ENCODE data around the gene PLCB3.
"Not testable (repeated sequence)": the region's sequence is repeated elsewhere in the genome, so short reads cannot be mapped to it uniquely, and the experiment has no call there.

PLCB3 gene

DNA sequence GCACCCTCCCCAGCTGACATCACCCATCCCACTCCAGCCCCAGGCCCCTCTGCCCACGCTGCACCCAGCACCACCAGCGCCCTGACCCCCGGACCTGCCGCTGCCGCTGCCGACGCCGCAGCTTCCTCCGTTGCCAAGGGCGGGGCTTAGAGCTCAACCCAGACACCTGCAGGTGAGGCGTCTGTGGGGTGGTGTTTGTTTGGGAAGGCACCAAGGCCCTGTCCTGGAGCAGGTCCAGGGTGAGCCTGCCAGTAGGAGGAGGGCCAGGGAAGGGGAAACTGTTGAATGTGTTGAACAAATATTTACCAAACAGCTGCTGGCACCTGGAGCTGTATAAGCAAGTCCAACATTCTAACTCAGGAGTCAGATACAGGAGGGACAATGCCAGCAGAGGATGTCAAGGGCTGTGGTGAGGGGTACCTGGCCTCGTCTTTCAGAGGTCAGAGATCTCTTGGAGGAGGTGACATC is 13.8 kb upstream of the PLCB3 start:
- no peak for DNase-seq

DNA sequence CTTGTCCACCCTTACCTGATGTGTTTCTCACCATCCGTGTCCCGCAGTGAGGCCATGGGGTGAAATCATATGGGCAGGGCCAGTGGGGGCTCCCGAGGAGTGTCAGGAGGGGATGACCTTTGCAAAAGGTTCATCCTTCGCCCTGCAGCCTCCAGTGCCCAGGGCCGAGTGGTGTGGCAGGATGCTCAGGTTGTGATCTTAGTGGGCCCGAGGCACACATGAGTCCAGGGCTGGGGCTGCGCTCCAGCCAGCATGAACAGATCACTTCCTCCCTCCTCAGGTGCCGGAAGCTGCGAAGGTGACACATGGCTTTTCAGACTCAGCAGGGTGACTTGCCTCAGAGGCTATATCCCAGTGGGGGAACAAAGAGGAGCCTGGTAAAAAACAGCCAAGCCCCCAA is 13.3 kb upstream of the PLCB3 start:
- DNase-seq = no peak

DNA sequence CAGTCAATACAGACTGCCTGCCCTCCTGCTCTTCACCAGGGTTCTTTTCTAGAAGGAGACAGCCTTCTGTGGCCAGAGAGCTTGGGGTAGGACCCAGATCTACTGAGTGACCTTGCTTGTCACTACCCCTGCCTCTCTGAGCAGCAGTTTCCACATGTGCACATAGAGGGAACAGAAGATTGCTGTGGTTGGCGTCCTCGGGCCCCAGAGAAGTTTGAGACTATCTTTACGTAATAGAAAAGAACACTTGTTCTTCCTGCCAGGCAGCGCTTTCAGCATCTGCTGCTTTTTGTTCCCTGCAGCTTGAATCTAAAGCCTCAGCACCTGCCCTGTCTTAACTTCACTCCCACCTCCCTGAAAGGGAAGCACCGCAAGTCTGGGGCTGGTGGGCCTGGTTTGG is 12.3 kb upstream of the PLCB3 start:
- no peak for DNase-seq

DNA sequence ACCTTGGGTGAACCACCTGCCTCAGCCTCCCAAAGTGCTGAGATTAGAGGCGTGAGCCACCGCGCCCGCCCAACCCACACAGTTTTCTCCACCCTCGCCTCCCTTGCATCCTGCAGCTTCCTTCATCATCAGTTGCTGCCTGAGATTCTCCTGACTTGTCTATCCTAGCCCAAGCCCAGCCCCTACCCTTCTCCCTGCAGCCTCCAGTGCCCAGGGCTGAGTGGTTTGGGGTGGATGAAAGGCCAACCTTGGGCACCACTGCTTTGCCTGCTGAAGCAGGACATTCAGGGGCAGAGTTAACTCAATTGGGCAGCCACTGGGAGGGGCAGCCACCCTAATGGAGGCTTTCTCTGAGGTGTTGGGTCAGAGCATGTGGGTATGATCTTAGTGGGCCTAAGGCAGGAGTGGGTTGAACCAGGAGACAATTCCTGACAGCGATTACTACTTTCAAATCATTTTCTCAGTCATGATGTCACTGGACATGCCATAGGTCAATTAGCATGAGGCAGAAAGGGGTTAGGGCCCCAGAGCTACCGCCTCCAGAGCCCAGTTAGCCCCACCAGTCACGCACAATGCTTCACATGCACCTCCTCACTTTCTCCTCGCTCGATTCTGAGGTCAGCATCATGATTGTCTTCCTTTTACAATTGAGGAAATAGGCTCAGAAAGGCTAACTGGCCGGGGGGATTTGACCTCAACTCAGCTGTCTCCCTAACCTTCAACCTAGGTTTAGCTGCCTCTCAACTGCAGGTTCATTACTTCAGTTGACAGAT is 11.5 kb upstream of the PLCB3 start:
- no peak for DNase-seq

DNA sequence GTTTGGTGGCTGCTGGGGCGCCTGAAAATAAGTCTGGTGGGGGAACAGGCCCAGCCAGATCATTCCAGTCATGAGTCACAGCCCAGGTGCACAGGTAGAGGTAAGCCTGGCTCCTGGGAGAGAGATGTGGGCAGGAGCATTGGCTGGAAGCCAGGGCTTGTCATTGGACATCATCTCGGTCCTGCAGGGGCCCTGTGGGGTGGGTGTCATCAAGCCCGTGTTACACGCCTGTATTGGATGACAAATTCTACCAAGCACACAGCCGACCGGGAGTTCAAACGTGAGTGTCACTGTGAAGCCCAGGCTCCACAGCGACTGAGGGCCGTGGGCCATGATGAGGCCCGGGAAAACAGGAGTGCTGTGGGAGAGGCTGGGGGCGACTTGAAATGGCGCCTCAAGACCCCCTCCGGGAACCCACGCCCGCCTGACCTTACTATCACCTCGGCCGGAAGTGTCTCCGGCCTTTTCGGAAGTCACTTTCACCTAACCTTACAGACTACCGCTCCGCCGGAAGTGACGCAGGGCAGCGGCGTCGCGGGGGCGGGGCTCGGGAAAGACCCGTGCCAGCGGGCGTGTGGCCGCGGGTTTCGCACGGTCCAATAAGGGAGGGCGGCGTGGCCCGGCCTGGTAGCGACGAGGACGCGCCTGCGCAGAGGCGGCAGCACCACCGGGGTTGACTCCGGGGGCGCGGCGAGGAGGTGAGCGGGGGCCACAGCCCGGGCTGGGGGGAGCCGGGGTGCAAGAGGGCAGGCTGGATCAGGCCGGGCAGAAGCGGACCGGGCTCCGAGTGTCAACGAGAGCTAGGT is 10.7 kb upstream of the PLCB3 start, which contains the start of gene FKBP2:
TSS of gene FKBP2 (plus strand) at position 661 of the 806 bp plus-strand sequence. CDS start 1,293 bp downstream, outside the sequence.
- peak; percentile 98 for DNase-seq

DNA sequence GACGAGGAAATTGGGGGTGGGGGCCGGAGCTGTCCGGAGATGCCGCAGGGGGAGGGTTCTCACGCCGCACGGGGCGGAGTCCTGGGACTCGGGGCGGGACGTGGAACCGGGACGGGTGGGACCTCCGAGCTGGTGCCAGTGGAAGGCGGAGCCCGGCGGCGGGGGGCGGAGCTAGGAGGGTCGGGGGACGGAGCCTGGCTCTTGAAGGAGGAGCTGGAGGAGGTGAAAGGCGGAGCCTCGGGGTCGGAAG is 10.2 kb upstream of the PLCB3 start:
- DNase-seq = peak; percentile 99

DNA sequence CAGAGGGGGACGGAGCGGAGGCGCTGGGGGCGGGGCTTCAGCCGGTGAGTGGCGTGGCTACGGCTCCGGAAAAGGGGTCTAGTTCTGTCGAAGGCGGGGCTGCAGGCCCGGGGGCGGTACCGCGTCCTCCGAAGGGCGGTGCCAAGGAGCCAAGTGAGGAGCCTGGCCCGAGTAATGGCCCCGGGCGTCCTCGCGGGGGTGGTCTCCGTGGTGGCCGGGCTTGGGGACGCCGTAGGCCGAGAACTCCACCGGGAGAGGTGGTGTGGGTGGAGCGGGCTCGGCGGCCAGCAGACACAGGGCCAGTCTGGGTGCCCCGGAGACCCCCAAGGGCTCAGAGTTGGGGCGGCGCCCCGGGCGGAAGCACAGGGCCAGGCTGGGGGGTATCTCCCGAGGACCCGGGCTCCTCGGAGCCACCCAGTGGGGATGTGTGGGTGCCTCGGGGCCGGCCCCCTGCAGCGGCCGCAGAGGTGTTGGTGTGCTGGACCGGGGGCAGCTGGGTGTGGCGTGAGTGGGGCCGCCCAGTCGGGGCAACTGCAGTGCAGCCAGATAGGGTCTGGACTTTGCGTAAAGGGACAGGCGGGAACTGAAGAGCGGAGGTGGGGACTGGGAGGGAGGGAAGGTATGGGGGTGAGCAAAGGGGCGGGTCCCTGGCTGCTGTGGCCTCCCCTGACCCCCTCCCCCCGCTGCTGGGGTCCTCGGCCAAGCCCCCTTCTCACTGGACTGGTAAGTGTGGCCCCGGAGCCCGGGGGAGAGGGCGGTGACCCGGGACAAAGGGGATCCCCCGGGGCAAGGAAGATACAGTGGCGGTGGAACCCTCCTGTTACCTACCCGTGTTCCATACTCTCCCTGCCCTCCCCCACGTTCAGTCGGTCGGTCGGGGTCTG is 9.6 kb upstream of the PLCB3 start:
- DNase-seq = no peak

DNA sequence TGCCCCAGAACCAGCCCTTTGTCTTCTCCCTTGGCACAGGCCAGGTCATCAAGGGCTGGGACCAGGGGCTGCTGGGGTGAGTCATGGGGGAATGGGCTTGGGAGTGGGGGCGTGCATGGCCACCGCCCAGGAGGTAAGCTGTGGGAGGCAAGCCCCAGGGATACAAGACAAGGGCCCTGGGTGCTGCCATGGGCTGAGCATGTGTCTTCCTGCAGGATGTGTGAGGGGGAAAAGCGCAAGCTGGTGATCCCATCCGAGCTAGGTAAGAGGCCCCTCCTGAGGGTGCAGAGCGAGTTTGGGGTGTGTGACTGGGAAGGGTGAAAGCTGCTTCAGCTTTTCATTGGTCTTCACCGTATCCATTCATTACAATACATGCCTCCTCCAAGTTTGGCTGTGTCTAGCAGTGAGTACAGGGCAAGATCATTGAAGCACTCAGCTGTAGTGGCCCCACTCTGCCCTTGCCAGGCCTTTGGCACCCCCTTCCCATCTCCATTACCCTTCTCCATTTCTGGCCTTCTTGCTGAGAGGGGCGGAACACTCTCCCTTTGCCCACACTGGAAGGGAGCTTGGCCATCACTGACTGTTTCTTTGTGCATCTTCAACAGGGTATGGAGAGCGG is 8.0 kb upstream of the PLCB3 start:
- DNase-seq = no peak

DNA sequence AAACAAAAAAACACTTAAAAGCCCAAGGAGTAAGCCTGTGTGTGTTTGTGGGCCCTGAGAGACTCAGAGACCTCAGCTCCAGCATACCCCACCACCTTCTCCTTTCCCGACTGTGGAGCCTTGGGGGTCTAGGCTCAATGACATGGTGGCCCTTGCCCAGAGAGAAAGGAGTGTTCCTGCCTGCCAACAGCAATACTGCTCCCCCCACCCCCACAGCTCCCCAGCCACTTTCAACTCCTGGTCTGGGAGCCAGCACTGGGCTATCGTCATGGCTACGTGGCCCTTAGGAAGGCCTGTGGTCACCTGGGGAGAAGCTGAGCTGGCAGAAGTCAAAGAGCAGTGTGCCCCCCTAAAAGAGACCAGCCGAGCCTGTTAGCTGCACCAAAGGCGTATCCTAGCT is 7.2 kb upstream of the PLCB3 start:
- no peak for DNase-seq

DNA sequence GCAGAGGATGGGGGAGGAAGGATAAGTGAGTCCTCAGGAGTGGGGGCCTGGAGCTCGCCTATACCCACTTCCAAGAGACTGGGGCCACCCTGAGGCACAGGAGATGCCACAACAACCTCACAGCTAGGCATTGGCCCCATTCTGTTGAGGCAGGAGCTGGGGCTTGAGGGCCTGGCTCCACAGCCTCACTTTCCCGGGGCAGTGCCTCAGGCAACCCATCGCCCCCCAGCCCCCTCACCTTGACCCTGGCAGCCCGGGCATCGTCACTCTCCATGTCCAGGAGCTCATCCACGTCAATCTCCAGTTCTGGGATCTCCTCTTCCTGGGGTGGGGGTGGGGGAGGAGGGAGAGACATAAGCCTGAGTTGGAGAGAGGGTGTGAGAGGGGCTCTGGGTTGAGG is 6.4 kb upstream of the PLCB3 start:
- no peak for DNase-seq

DNA sequence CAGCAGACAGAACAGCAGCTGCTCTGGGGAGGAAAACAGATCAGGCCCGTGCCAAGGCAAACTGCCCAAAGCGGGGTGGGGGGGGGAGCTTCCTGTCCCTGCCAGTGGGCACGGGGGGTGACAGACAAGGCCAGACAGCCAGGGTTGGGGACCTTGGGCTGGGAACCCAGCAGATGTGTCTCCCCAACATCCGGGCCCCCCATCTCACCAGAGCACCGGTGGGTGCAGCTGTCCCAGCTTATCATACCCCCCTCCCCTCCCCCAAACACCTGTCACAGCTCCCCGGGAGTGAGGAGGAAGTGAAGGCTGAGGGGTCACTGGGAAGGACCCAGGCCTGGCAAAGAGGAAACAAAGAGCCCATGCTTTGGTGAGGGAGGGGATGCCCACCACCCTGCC is 5.9 kb upstream of the PLCB3 start:
- peak; percentile 59 for DNase-seq

DNA sequence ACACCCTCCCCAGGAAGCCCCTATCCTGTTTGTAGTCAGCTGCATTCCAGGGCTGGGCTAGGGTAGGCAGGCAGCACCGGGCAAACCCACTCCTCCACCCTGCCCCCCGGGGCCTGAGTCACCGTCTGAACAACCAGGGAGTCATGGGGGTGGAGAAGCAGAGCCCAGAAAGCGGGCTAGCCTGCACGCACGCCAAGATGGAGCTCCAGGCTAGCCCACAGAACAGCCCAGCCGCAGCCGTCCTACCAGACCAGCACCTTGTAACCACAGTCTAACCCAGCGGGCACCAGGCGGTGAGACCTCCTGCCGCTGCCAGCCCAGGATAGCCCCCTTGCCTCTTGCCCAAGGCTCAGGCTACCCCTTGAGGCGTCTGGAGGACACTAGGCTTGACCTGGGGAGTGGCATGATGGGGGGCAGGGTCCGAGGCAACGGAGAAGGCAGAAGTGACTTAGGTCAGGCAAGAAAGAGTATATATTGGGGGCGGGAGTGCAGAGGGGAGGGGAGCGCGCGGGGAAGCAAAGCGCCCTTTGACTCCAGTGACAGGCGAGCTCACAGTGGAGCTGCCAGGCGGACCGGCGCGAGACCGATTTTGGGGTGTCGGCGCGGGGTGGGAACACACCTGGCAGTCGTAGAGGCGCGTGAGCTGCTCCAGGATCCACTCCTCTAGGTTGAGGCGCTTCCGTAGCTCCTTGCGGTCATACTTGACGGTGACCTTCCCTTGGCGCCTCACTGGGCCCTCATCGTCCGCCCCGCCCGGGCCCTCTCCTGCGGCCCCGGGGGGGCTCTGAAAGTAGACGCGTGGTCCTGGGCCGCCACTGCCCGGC is 5.3 kb upstream of the PLCB3 start:
- peak; percentile 61 for DNase-seq

DNA sequence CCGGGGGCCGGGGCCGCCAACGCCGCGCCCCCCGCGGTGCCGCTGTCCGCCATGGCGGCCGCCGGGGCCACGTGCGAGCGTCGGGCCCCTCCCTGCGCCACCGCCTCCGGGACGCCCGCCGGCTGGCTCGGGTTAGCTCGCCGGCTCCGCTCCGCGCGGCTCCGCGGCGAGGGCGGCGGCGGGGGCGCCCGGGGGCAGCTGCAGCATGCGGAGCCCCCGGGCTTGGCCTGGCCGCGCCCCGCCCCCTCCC is 4.8 kb upstream of the PLCB3 start:
- DNase-seq = not testable (repeated sequence)

DNA sequence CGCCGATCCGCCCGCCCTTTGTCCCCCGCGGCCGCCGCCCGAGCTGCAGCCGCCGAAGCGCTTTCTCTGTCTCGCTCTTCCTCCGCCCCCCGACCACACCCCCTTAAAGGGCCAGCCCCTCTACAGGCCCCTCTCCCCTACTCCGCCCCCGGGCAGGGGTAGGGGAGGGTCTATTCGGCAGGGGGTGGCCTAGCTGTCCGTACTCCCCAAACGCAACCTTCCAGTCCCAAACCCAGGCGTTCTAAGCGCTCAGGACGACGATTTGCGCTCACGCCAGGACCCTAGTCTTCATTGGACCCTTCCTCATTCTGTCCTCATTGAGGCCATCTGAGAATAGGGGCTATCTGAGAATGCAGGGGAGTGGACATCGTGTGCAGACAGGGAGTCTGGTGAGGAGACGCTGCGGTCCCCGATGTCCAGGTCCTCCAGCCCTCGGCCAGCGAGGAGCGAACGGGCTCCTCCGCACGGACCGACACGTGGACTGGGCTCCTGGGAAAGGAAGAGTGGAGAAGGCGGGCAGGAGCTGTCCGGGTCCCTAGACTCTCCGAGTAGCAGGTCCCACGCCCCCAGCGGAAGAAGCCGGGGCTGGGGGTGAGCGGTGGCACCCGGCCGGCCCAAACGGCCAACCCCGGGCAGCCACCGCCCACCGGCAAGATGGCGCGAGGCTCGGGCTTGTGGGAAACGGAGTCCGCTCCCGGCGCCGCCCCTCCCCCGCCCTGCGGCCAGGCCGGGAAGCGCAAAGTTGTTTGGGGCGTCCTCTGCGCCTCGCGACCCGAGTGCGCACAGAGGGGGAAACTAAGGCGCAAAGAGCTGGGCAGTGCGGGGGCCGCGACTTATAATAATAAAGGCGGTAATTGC is 4.2 kb upstream of the PLCB3 start, which contains the start of gene PPP1R14B:
TSS of gene PPP1R14B (minus strand) at position 73 of the 858 bp plus-strand sequence. CDS start 270 bp downstream, outside the sequence.
- peak; percentile 82 for DNase-seq

DNA sequence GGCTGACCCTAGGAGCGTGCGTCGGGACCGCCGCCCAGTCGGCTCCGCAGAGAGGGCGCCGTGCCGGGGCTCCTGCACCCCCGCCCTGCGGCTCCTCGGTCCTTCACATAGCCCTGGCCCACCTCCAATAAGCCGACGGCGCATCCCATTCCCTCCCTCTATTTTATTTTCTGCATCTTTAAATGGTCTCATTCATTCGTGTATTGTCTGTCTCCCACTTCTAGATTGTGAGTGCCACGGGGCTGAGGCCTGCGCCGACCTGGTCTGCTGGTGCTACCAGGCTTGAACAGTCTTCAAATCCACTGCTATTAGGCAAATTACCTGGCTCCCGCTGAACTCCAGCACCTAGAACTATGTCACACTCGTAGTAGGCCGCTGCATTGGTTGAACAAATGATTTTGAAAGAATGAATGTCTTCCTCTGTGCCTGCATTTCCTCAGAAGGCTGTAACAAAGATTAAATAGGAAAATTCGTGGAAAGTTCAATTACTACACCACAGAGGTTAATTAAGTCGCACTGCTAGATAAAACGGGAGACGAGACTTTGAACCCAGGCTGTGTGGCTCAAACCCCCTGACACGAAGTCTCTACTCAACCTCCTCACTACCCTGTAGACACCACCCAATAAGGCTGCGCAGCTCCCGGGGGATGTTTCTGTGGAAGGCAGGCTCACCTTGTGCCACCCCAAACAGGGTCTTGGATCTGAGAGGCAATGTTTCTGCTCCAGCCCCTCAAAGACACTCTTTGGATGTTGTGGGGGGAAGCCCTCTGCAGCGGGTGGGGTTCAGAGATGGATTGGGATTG is 3.4 kb upstream of the PLCB3 start:
- no peak for DNase-seq

DNA sequence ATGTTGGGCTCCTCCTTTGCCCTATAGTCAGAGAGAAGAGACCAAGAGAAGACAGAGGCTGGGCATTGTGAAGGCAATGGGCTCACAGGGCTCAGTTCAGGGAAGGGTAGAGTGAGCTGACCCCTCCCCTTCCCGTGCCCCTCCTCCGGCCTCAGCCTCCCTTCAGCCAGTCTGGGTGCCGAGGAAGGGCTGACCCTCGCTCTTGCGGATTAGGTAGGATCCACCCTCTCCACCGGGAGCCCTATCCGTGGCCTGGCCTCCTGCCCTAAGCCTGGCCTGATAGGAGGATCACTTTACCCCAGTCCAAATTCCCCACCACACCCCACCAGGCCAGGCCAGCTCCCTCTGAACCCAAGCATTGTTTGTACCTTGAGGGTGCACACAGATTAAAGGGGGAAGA is 2.8 kb upstream of the PLCB3 start:
- no peak for DNase-seq

DNA sequence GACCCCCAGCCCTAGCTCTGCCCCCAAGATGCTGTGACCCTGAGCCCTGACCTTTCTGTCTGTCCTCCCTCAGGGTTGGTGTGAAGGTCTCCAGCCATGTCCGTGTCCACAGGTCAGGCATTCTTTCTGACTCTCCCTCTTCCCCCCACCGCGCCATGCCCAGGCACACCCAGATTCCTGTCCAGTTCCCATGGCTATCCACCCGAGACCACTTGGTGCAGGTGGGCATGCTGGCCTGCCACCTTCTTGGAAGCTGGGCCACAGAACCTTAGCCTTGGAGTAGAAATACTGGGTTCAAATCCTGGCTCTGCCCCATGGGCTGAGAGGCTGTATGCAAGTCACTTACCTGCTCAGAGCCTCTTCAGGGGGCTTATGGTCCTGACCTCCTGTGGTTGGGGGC is 2.3 kb upstream of the PLCB3 start:
- DNase-seq = no peak

DNA sequence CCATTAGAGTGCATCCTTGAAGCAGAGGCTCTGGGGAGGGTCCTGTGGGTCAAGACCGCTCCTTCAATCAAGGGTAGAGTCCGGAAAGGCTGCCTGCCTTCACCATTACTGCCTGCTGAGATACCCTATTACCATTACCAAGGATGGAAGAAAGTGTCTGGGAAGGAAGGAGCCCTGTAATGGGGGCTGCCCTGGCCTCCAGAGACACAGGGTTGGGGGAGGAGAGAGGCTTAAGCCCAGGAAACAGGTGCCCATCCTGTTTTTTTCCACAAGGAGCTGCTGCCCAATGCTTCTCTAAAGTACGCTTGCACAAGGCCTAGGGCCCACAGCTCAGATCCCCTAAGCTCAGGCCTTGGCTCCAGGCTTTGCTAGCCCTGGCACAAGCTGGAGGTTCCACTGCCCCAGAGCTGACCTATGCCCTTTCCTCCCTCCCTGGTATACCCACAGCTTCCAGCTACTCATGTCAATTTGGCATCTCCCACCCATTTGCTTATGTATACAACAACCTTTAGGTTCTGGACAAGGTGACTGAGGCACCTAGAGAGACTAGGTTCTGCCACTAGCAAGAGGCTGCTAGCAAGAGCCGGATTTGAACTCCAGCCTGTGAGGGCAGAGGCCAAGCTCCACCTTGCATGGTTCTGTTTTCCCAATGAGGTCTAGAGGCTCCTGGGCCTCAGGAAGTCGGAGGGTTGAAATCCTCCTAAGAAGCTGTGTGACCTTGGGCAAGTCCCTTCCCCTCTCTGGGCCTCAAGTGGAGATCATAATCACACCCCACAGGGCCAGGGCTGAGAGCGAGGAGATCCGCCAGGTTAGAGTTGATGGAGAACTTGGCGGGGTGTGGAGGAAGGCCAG is 1.5 kb upstream of the PLCB3 start:
- no peak for DNase-seq

DNA sequence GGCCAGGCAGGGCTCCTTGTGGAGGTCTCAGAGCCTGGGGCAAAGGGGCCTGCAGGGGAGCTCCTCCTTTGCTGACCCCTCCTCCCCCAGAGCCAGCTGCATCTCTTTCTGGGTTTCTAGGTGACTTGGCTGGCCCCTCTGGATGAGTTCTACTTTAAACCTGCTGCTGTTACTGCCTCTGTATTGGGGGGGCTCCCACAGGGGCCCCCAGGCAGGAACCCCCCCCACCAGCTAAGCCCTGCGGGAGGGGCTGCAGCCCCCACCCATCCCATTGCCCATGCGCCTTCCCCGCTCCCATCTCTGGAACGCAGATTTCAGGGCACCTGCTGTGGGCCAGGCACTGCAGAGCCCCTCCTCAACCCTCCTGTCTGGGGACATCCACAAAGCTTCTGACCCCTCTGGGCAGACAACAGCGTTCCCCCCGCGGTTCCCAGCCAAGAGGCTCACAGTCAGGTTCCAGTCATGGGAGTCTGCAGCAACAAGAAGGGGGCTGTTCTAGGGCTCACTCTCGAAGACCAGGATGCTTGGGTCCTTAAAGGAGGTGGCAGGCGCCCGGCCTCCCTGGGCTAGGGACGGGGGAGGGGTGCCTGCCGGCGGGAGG is 815 bp upstream of the PLCB3 start:
- no peak for DNase-seq
